GM18867 (cell line): Measurements from ENCODE around the gene NEK1.
"Not testable (repeated sequence)": the region's sequence is repeated elsewhere in the genome, so short reads cannot be mapped to it uniquely, and the experiment has no call there.

Source experiments
- ATAC-seq: cut with Tn5 transposase; IDR thresholded peaks from one replicate; pipeline ENCODE4 v1.9.1; 2021; ENCODE audit warnings: mild to moderate bottlenecking, moderate library complexity; ENCODE audit not compliant: unreplicated experiment

The NEK1 gene

GRCh38 chr4:169601016-169601771 lies 11.2 kb downstream of the NEK1 start:
- peak; percentile 79 for ATAC-seq

GRCh38 chr4:169594560-169595195 lies 17.7 kb downstream of the NEK1 start:
- ATAC-seq, result no peak

GRCh38 chr4:169593050-169593560 lies 19.3 kb downstream of the NEK1 start:
- ATAC-seq, result no peak

GRCh38 chr4:169583563-169583962 lies 28.8 kb downstream of the NEK1 start:
- no peak for ATAC-seq

- peak; percentile 9 for ATAC-seq
These were observed 29.7 kb downstream of the NEK1 start for GRCh38 chr4:169582706-169583105.

GRCh38 chr4:169582203-169582602 lies 30.2 kb downstream of the NEK1 start:
- ATAC-seq, result peak; percentile 99

GRCh38 chr4:169573889-169574288 lies 38.5 kb downstream of the NEK1 start:
- no peak for ATAC-seq

- no peak for ATAC-seq
These were observed 40.9 kb downstream of the NEK1 start for GRCh38 chr4:169571435-169571834.

GRCh38 chr4:169571012-169571411 lies 41.4 kb downstream of the NEK1 start:
- not testable (repeated sequence) for ATAC-seq

- not testable (repeated sequence) for ATAC-seq
These were observed 42.1 kb downstream of the NEK1 start for GRCh38 chr4:169570266-169570665.

- ATAC-seq, result not testable (repeated sequence)
These were observed 43.2 kb downstream of the NEK1 start for GRCh38 chr4:169569188-169569587.

GRCh38 chr4:169567916-169568315 lies 44.5 kb downstream of the NEK1 start:
- ATAC-seq, result no peak

GRCh38 chr4:169566021-169566818 lies 46.2 kb downstream of the NEK1 start:
- ATAC-seq, result peak; percentile 95

- ATAC-seq, result no peak
These were observed 46.8 kb downstream of the NEK1 start for GRCh38 chr4:169565606-169566005.

- no peak for ATAC-seq
These were observed 55.2 kb downstream of the NEK1 start for GRCh38 chr4:169557061-169557636.

- ATAC-seq, result not testable (repeated sequence)
These were observed 65.8 kb downstream of the NEK1 start for GRCh38 chr4:169546548-169546947.

- no peak for ATAC-seq
These were observed 71.6 kb downstream of the NEK1 start for GRCh38 chr4:169540774-169541173.

- ATAC-seq, result no peak
These were observed 82.3 kb downstream of the NEK1 start for GRCh38 chr4:169530048-169530447.

GRCh38 chr4:169523796-169524195 lies 88.6 kb downstream of the NEK1 start:
- no peak for ATAC-seq

GRCh38 chr4:169510617-169511016 lies 101.8 kb downstream of the NEK1 start:
- no peak for ATAC-seq

GRCh38 chr4:169506903-169507302 lies 105.5 kb downstream of the NEK1 start:
- peak; percentile 51 for ATAC-seq
